IMR-90 (cell line): ENCODE results near the gene SLC38A1. TPM values are rescaled to one million over a fixed set of nuclear protein-coding genes. Genes with fewer than 3 reads are reported as not detected.

Source experiments
- ATAC-seq: fragments of 200-7000 bp; cut with Tn5 transposase; 2 replicates; pipeline ENCODE4 v1.9.1; 2020; ENCODE audit warnings: low read depth, mild to moderate bottlenecking, moderate library complexity
- BruUV-seq: library from RNA; stranded (reverse); fragments of 400-500 nt; replicated peaks from 2 replicates; lab custom pipeline; 2021; lab: Mats Ljungman, UMichigan
- CTCF ChIA-PET: fragments of 300-600 bp; formaldehyde crosslinking; extraction: SDS; loops from one replicate; lab custom pipeline; 2021; ENCODE audit warnings: antibody characterized with exemption; lab: Yijun Ruan, JAX
- POLR2A ChIA-PET: fragments of 300-600 bp; sonication (Branson Sonifier 250); formaldehyde crosslinking; loops from one replicate; lab custom pipeline; 2022; ENCODE audit warnings: antibody characterized with exemption; ENCODE audit not compliant: unreplicated experiment; lab: Charles Lee
- DNase-seq: peaks from one replicate; pipeline ENCODE4 v3.0.0; 2013
- H2AFZ ChIP-seq: replicated peaks from 2 replicates; pipeline ENCODE3; 2013; ENCODE audit warnings: low read length, mild to moderate bottlenecking; ENCODE audit not compliant: poor library complexity
- H2AK5ac ChIP-seq: 2 replicates; pipeline ENCODE4 v1.6.1; 2013; ENCODE audit warnings: low read depth, low read length, inconsistent platforms
- H2AK9ac ChIP-seq: replicated peaks from 2 replicates; pipeline ENCODE3; 2013; ENCODE audit warnings: mild to moderate bottlenecking, low read depth, low read length, moderate library complexity; ENCODE audit not compliant: poor library complexity
- H2BK120ac ChIP-seq: 2 replicates; pipeline ENCODE4 v1.6.1; 2013; ENCODE audit warnings: low read depth, low read length, inconsistent platforms
- H2BK15ac ChIP-seq: 3 replicates; pipeline ENCODE4 v1.6.1; 2013; ENCODE audit warnings: low read depth, low read length, inconsistent platforms
- H2BK20ac ChIP-seq: 2 replicates; pipeline ENCODE4 v1.6.1; 2013; ENCODE audit warnings: low read depth, mild to moderate bottlenecking, inconsistent platforms, low read length, moderate library complexity
- H2BK5ac ChIP-seq: 2 replicates; pipeline ENCODE4 v1.6.1; 2013; ENCODE audit warnings: mild to moderate bottlenecking, low read depth, low read length, inconsistent platforms; ENCODE audit not compliant: poor library complexity, severe bottlenecking
- H3K14ac ChIP-seq: replicated peaks from 2 replicates; pipeline ENCODE4 v1.6.1; 2013; ENCODE audit warnings: low read depth, low read length, inconsistent platforms
- H3K18ac ChIP-seq: 2 replicates; pipeline ENCODE4 v1.6.1; 2013; ENCODE audit warnings: low read depth, low read length, control low read depth
- H3K23ac ChIP-seq: 2 replicates; pipeline ENCODE4 v1.6.1; 2013; ENCODE audit warnings: low read depth, low read length, inconsistent platforms
- H3K27ac ChIP-seq: 2 replicates; pipeline ENCODE4 v1.5.1; 2013; ENCODE audit warnings: mild to moderate bottlenecking, control low read depth, low read length; ENCODE audit not compliant: insufficient read depth
- H3K27me3 ChIP-seq: 2 replicates; pipeline ENCODE4 v1.6.1; 2013; ENCODE audit warnings: low read length; ENCODE audit not compliant: control insufficient read depth, insufficient read depth
- H3K36me3 ChIP-seq: 2 replicates; pipeline ENCODE4 v1.6.1; 2013; ENCODE audit warnings: low read length, mixed read lengths; ENCODE audit not compliant: control insufficient read depth, insufficient read depth
- H3K4ac ChIP-seq: 2 replicates; pipeline ENCODE4 v1.6.1; 2013; ENCODE audit warnings: low read depth, low read length, inconsistent platforms
- H3K4me1 ChIP-seq: 2 replicates; pipeline ENCODE4 v1.6.1; 2013; ENCODE audit warnings: low read length, mixed read lengths; ENCODE audit not compliant: control insufficient read depth, insufficient read depth
- H3K4me2 ChIP-seq: 2 replicates; pipeline ENCODE4 v1.6.1; 2013; ENCODE audit warnings: low read depth, mild to moderate bottlenecking, control low read depth, low read length, moderate library complexity
- H3K4me3 ChIP-seq: 2 replicates; pipeline ENCODE4 v1.5.1; 2013; ENCODE audit warnings: low read depth, mild to moderate bottlenecking, control low read depth, low read length, moderate library complexity; ENCODE audit not compliant: insufficient read depth
- H3K56ac ChIP-seq: 2 replicates; pipeline ENCODE4 v1.6.1; 2013; ENCODE audit warnings: low read length, inconsistent platforms; ENCODE audit not compliant: insufficient read depth; ENCODE audit errors: extremely low read depth
- H3K79me1 ChIP-seq, 2 experiments: 2 replicates each; pipeline ENCODE4 v1.6.1; 2013; ENCODE audit warnings: low read length in 2 of 2, inconsistent platforms in 1 of 2, low read depth in 1 of 2
- H3K9ac ChIP-seq: 2 replicates; pipeline ENCODE4 v1.6.1; 2013; ENCODE audit warnings: low read depth, low read length, control low read depth
- H3K9me1 ChIP-seq: 2 replicates; pipeline ENCODE4 v1.6.1; 2013; ENCODE audit warnings: low read length, inconsistent platforms; ENCODE audit not compliant: insufficient read depth
- H3K9me3 ChIP-seq: 2 replicates; pipeline ENCODE4 v1.6.1; 2013; ENCODE audit warnings: low read length; ENCODE audit not compliant: control insufficient read depth, insufficient read depth
- H4K20me1 ChIP-seq: 2 replicates; pipeline ENCODE4 v1.6.1; 2013; ENCODE audit warnings: low read length, inconsistent platforms; ENCODE audit not compliant: insufficient read depth
- H4K5ac ChIP-seq: 2 replicates; pipeline ENCODE4 v1.6.1; 2013; ENCODE audit warnings: mild to moderate bottlenecking, low read depth, low read length, control low read depth
- H4K8ac ChIP-seq, 2 experiments: 2 replicates each; pipeline ENCODE4 v1.6.1; 2013; ENCODE audit warnings: low read depth in 2 of 2, low read length in 2 of 2, control low read depth in 1 of 2, inconsistent platforms in 1 of 2
- H4K91ac ChIP-seq: 2 replicates; pipeline ENCODE4 v1.6.1; 2013; ENCODE audit warnings: low read depth, low read length, inconsistent platforms; ENCODE audit not compliant: insufficient read depth
- CHD1 ChIP-seq: IDR thresholded peaks from 2 replicates; pipeline ENCODE4 v1.6.1; 2012; ENCODE audit warnings: low read depth, low read length, improper control_type of control experiment
- MAFK ChIP-seq: IDR thresholded peaks from 2 replicates; pipeline ENCODE4 v1.6.1; 2012; ENCODE audit warnings: low read depth, low read length, improper control_type of control experiment
- MAZ ChIP-seq: IDR thresholded peaks from 2 replicates; pipeline ENCODE4 v1.6.1; 2012; ENCODE audit warnings: low read depth, mild to moderate bottlenecking, low read length, improper control_type of control experiment, moderate library complexity, borderline replicate concordance
- POLR2A ChIP-seq: IDR thresholded peaks from 2 replicates; pipeline ENCODE4 v1.6.1; 2012; ENCODE audit warnings: mild to moderate bottlenecking, low read depth, low read length
- dilution Hi-C: fragments of 300-500 bp; cut with HindIII; formaldehyde crosslinking; loops from one replicate; pipeline ENCODE4 v1.14.3; 2018; ENCODE audit warnings: low sequenced_read_pairs; ENCODE audit not compliant: unreplicated experiment
- in situ Hi-C: fragments of 300-500 bp; cut with MboI; formaldehyde crosslinking; loops from 3 replicates; pipeline ENCODE4 v1.14.3; 2019; ENCODE audit warnings: low sequenced_read_pairs, inconsistent platforms, mixed read lengths
- intact Hi-C: fragments of 100-400 bp; cut with micrococcal nuclease; formaldehyde crosslinking; loops from 2 replicates; pipeline ENCODE4 v1.10.0; 2022
- polyA plus RNA-seq, 3 experiments: library from polyadenylated mRNA; depleted of rRNA; stranded (reverse); fragments of >200 nt; gene quantifications; 2 replicates each; pipeline ENCODE4 v1.2.3, GENCODE V29; 2012; ENCODE audit warnings: low replicate concordance in 1 of 3
- total RNA-seq: library from RNA; depleted of rRNA; stranded (reverse); fragments of >200 nt; gene quantifications from 2 replicates; pipeline ENCODE4 v1.2.3, GENCODE V29; 2012

The SLC38A1 gene
- total and polyA plus RNA-seq, 2 of the 4 experiments (the other 2 are of a cell fraction): 22.8 to 61.5 TPM

DNA sequence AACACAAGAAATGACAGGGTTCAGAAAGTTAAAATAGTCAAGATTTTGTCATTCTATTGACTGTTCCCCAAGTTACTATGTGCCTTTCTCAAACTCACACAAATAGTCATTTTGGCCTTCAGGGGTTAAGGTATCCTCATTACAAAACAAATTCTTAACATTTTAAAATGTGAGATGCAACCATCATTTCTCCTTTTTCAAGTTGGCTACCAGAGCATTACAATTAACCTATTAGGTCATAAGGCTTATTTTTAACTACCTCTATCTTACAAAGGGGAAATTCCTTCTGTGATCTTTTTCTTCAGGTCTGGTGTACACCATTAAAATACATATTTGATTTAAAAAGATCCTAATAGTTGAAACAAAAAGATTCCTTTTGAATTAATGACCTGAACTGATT is 61.2 kb downstream of the SLC38A1 start:
- H3K18ac ChIP-seq: no peak overlapping the region
- dilution Hi-C loops (no loop called here), intact Hi-C loops (loop anchor here (2.0 kb wide), 1 partner anchor 59 kb away; no protein-coding TSS in a partner anchor), in situ Hi-C loops (no loop called here)
- H3K4ac ChIP-seq: no peak overlapping the region
- H2AFZ ChIP-seq: no peak overlapping the region
- H3K27me3 ChIP-seq: no peaks in the 10 kb centered on the region
- POLR2A ChIA-PET: interaction anchor here (0.6 kb wide), 1 partner anchor 19 kb away, joined by 3 read pairs; no protein-coding TSS in a partner anchor
- no peak overlapping the region for H2BK20ac ChIP-seq
- DNase-seq (no peak), ATAC-seq (no peak)
- H3K27ac ChIP-seq: no peak overlapping the region
- TF ChIP-seq MAFK (no peak), MAZ (no peak), CHD1 (no peak), POLR2A (no peak)
- no peak overlapping the region for H3K4me2 ChIP-seq
- H2BK15ac ChIP-seq: no peak overlapping the region
- no TSS peak for BruUV-seq
- H3K4me1 ChIP-seq: peaks cover 6% of the 10 kb centered on the region
- no peak overlapping the region for H2AK9ac ChIP-seq
- no peak overlapping the region for H3K14ac ChIP-seq
- H2AK5ac ChIP-seq: no peak overlapping the region
- peaks cover 35 to 48% of the 10 kb centered on the region in 2 experiments for H3K79me1 ChIP-seq
- CTCF ChIA-PET: no interaction called here
- H4K8ac ChIP-seq: no peak overlapping the region
- H4K20me1 ChIP-seq: peaks cover 14% of the 10 kb centered on the region; the same call in 1 of the 2 replicates
- H3K9me3 ChIP-seq: no peaks in the 10 kb centered on the region
- no peak overlapping the region for H3K56ac ChIP-seq
- no peak overlapping the region for H4K5ac ChIP-seq
- H3K23ac ChIP-seq: no peak overlapping the region
- no peak overlapping the region for H2BK5ac ChIP-seq
- peaks cover 26% of the 10 kb centered on the region for H3K36me3 ChIP-seq
- H3K9ac ChIP-seq: no peak overlapping the region
- no peak overlapping the region for H3K4me3 ChIP-seq
- peaks cover 8% of the 10 kb centered on the region for H3K9me1 ChIP-seq
- no peak overlapping the region for H4K91ac ChIP-seq
- H2BK120ac ChIP-seq: no peak overlapping the region
